Measurements from ENCODE around the gene ORC3.

- no peak for TF ChIP-seq EP300 (IDR thresholded peaks at IDR 0.05; ENCODE audit: borderline replicate concordance)
- no peak for TF ChIP-seq TAF1 (IDR thresholded peaks at IDR 0.05; ENCODE audit: low read depth)
- TF ChIP-seq TCF12 (IDR thresholded peaks at IDR 0.05; ENCODE audit: low read depth) = no peak
- TF ChIP-seq ZBTB7A (IDR thresholded peaks at IDR 0.05; ENCODE audit: low read depth) = no peak
- TF ChIP-seq RAD21 (IDR thresholded peaks at IDR 0.05; ENCODE audit: low read depth) = no peak
- no peak for TF ChIP-seq CREB1 (IDR thresholded peaks at IDR 0.05; ENCODE audit: low read depth)
- no peak for TF ChIP-seq USF1 (IDR thresholded peaks at IDR 0.05)
- TF ChIP-seq FOXM1 (IDR thresholded peaks at IDR 0.05; ENCODE audit: borderline replicate concordance, low read depth) = no peak
- TF ChIP-seq REST (IDR thresholded peaks at IDR 0.05; ENCODE audit: low read depth) = no peak
- no peak for TF ChIP-seq TEAD4 (IDR thresholded peaks at IDR 0.05)
- no peak for TF ChIP-seq MAX (IDR thresholded peaks at IDR 0.05)
These were observed 1.1 kb upstream of the ORC3 start for GRCh38 chr6:87588756-87589407.
